Upper lobe of left lung (tissue), 4 donors: ENCODE measurements around the gene RHBG.

Experiments
- EP300 ChIP-seq, 4 donors: sonication (generic); formaldehyde crosslinking; IDR thresholded peaks; one replicate each; pipeline ENCODE4 v1.5.1; 2017; ENCODE audit warnings: antibody characterized with exemption in 4 of 4, control low read depth in 2 of 4
- TF ChIP-seq, protein P1 (sequence below), 6 experiments: fragments of 450-650 bp in 4 of 6; fragments of 200-600 bp in 2 of 6; sonication (generic) in 2 of 6; IDR thresholded peaks; one replicate each; pipeline ENCODE4 v1.5.1; 2016 to 2019; ENCODE audit warnings: antibody characterized with exemption in 6 of 6

DNA sequence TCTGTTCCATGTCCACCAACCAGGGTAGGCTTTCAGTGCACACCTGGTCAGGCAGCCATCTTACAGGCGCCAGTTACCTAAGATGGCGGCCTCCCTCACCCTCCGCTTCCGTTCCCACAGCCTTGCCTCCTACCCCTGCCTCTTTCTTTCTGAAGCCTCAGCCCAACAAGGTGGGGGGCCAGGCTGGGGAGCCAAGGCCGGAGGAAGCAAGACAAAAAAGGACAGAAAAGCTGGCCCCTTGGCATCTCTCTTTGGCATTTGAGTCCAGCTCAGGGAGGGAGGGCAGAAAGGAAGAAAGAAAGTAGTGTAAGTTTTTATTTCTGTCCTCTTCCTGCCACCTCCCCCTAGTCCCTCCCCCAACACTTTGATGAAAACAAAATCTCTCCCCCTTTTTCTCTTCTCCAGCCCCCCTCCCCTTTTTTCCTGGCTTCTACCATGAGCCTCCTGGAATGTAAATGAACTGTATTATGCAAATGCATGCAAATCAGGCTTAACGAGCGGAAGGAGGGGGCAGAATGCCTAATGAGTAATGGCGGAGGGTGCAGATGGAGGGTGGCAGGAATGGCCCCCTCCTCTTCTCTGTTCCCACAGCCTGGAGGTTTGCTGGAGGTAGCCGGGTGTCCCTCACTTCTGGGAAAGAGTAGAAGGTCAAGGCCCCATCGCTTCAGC is 43.8 kb downstream of the RHBG start:
- TF ChIP-seq, protein P1, sequence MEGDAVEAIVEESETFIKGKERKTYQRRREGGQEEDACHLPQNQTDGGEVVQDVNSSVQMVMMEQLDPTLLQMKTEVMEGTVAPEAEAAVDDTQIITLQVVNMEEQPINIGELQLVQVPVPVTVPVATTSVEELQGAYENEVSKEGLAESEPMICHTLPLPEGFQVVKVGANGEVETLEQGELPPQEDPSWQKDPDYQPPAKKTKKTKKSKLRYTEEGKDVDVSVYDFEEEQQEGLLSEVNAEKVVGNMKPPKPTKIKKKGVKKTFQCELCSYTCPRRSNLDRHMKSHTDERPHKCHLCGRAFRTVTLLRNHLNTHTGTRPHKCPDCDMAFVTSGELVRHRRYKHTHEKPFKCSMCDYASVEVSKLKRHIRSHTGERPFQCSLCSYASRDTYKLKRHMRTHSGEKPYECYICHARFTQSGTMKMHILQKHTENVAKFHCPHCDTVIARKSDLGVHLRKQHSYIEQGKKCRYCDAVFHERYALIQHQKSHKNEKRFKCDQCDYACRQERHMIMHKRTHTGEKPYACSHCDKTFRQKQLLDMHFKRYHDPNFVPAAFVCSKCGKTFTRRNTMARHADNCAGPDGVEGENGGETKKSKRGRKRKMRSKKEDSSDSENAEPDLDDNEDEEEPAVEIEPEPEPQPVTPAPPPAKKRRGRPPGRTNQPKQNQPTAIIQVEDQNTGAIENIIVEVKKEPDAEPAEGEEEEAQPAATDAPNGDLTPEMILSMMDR (IDR thresholded peaks at IDR 0.05) = no peak
- no peak for TF ChIP-seq EP300 (IDR thresholded peaks at IDR 0.05)
